NCI-H1417 (cell line): ENCODE measurements around the gene FAM72C.
"Not testable (repeated sequence)": the region's sequence is repeated elsewhere in the genome, so short reads cannot be mapped to it uniquely, and the experiment has no call there.

Experiments
- DNase-seq, 3 experiments: peaks; one replicate each; lab custom pipeline; 2025; lab: John Stamatoyannopoulos, UW

FAM72C gene

GRCh38 chr1:143984721-143985473 is 13.1 kb upstream of the FAM72C start:
- DNase-seq = not testable (repeated sequence)

- DNase-seq = not testable (repeated sequence)
Measured at GRCh38 chr1:143974416-143974815, 2.6 kb upstream of the FAM72C start.

DNA sequence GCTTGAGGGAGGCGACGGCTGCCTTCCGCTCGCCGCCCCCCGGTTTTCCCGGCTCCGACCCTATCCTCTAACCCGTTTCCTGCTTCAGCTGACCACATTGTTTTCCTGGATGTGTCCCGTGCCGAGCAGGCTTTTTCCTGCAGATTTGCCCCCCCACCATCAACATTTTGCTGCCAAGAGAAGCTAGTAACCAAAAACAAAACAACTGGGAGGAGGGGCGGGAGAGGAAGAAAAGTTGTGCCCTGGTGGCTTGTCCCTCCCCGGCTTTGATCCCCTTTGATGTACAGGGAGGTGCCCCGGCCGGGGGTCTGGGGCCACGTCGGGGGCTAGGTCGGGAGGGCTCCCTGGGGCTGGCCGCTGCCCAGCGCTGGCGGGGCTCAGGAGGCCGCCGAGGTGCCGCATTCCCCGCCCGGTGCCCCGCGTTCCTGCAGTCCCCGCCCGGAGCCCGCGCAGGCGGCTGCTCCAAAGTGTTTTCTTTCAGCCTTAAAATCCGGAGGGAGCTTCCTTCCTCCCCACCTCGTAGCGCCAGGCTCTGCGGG is 2.2 kb upstream of the FAM72C start:
- not testable (repeated sequence) for DNase-seq

- DNase-seq = not testable (repeated sequence)
Measured at GRCh38 chr1:143972753-143973326, 1.1 kb upstream of the FAM72C start.

- not testable (repeated sequence) for DNase-seq
Measured at GRCh38 chr1:143965860-143966259, 5.9 kb downstream of the FAM72C start.

GRCh38 chr1:143964294-143964693 is 7.5 kb downstream of the FAM72C start:
- DNase-seq = not testable (repeated sequence)

- DNase-seq = not testable (repeated sequence)
Measured at GRCh38 chr1:143955930-143956329, 15.9 kb downstream of the FAM72C start.

DNA sequence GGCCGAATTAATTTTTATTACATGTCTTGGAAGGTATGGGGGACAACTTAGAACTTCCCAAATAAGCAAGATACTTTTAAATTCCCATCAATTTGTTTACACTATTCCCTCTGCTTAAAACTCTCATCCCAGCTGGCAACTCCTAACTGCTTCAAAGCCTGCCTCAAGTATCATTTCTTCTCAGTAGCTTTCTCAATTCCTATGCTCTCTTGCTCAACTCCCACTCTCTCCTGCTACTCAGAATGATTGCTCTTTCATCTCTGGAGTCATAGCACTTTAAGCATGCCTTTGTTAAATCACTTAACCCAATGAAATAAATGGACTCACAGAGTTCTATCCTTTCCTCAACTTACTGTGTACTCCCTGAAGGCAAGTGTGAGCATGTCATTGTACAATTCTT is 18.9 kb downstream of the FAM72C start:
- not testable (repeated sequence) for DNase-seq

GRCh38 chr1:143951485-143952391 is 20.0 kb downstream of the FAM72C start:
- not testable (repeated sequence) for DNase-seq

- DNase-seq = not testable (repeated sequence)
Measured at GRCh38 chr1:143947749-143948148, 24.0 kb downstream of the FAM72C start.

DNA sequence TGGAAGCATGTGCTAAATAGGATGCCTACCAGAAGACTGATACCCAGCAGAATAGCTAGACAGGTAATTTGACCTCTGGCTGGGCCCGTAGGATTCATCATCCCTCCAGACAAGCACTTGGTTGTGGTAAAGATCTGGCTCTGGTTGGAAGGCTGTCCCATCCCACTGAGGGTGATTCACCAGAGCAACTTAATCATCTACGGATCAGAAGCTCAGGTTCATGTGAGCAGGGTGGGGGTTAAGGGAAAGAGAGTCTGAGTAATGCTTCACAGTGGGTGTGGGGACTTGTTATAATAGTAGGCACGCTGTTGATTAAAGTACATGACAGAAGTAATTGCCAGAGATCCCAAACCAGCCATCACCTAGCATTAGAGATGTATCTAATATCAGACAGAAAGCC is 26.5 kb downstream of the FAM72C start:
- not testable (repeated sequence) for DNase-seq

GRCh38 chr1:143944576-143945240 is 27.1 kb downstream of the FAM72C start:
- not testable (repeated sequence) for DNase-seq

- DNase-seq = not testable (repeated sequence)
Measured at GRCh38 chr1:143943319-143943978, 28.3 kb downstream of the FAM72C start.

DNA sequence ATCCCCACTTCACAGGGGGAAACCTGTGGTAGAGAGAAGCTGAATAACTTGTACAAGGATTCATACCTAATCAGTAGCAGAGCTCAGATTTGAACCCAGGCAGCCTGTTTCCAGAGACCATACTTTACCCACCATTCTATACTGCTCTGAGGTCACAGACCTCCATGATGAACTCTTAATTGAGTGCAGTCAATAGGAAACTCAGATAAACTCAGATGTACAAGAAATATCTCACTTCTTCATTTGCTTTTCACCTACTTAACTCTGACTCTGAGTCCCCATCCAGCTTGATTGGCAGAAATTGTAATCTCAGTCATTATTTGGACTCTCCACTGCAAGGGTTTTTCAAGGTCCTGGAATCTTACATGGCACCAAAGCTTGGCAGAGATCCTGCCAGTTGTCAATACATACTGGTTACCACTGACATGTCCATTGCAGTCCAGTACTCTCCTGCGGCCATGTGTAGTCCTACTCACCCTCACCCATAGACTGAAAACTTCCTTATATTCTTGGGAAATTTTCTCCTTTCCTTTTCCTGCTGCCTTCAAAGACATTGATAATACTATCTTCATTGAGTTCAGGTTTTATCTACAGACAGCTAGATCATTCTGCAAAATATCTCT is 29.4 kb downstream of the FAM72C start:
- DNase-seq = not testable (repeated sequence)

- DNase-seq = not testable (repeated sequence)
Measured at GRCh38 chr1:143939666-143940065, 32.1 kb downstream of the FAM72C start.

DNA sequence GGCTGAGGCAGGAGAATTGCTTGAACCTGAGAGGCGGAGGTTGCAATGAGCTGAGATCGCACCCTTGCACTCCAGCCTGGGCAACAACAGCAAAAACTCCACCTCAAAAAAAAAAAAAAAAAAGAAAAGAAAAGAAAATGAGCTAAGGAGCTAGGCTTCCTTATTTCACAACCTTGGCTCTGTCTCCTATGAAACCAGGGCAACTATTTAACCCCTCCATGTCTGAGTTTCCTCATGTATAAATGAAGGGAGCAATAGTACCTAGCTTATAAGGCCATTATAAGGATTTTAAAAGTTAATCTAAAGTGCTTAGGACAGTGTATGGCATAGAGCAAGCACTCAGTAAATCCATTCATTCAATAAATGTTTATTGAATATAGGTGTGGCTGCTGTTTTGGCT is 32.9 kb downstream of the FAM72C start:
- DNase-seq = not testable (repeated sequence)

GRCh38 chr1:143936457-143937115 is 35.2 kb downstream of the FAM72C start:
- DNase-seq = peak in 1 of 3 experiments; percentile 18

- not testable (repeated sequence) for DNase-seq
Measured at GRCh38 chr1:143919127-143919526, 52.7 kb downstream of the FAM72C start.

DNA sequence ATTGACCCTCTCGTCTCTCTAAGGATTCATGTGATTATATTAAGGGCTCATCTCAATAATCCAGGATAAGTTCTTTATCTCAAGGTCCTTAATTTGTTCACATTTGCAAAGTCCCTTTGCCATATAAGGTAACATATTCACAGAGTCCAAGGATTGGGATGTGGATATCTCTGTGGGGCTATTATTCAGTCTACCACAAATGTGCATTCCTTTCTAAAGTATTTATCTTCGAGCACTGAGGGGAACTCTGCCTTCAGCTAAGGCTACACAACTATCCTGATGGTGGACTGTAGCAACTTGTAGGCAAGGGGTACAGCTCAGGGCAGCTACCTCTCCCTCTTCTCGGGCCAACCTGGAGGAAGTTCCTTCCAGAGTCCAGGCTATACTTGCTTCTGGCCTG is 53.2 kb downstream of the FAM72C start:
- not testable (repeated sequence) for DNase-seq

GRCh38 chr1:143913705-143914104 is 58.1 kb downstream of the FAM72C start:
- not testable (repeated sequence) for DNase-seq
